Heart right ventricle (tissue), 16 donors: Measurements from ENCODE around the gene STARD10. TPM values are rescaled to one million over a fixed set of nuclear protein-coding genes. Genes with fewer than 3 reads are reported as not detected.

Experiments
- ATAC-seq, 8 donors: fragments of 200-7000 bp; cut with Tn5 transposase; one replicate each; pipeline ENCODE4 v1.9.1; 2020; ENCODE audit warnings: mild to moderate bottlenecking in 8 of 8, moderate library complexity in 8 of 8, moderate number of reproducible peaks in 1 of 8
- DNase-seq, 2 donors: peaks; one replicate each; pipeline ENCODE4 v3.0.0-alpha.2; 2020
- H3K27ac ChIP-seq, 10 donors: fragments of 200-600 bp; sonication (generic) in 2 of 10; one replicate each; pipeline versions ENCODE4 v1.5.0 to v1.8.0; 2020 to 2022; ENCODE audit warnings: mild to moderate bottlenecking in 3 of 10
- H3K27me3 ChIP-seq, 7 donors: fragments of 200-600 bp; one replicate each; pipeline ENCODE4 v1.8.0; 2021 to 2022; ENCODE audit warnings: mild to moderate bottlenecking in 2 of 7
- H3K36me3 ChIP-seq, 9 donors: fragments of 200-600 bp; sonication (generic) in 1 of 9; one replicate each; pipeline versions ENCODE4 v1.5.0 to v1.8.0; 2020 to 2022; ENCODE audit warnings: mild to moderate bottlenecking in 2 of 9
- H3K4me1 ChIP-seq, 9 donors: fragments of 200-600 bp; sonication (generic) in 1 of 9; one replicate each; pipeline versions ENCODE4 v1.5.0 to v1.8.0; 2020 to 2022; ENCODE audit warnings: mild to moderate bottlenecking in 4 of 9
- H3K4me3 ChIP-seq, 10 donors: fragments of 200-600 bp; sonication (generic) in 2 of 10; one replicate each; pipeline versions ENCODE4 v1.5.0 to v1.8.0; 2020 to 2022; ENCODE audit warnings: mild to moderate bottlenecking in 7 of 10, moderate library complexity in 2 of 10
- H3K9me3 ChIP-seq, 11 donors: fragments of 200-600 bp in 10 of 11; sonication (generic) in 2 of 11; one replicate each; pipeline versions ENCODE4 v1.5.0 to v1.8.0; 2013 to 2022; ENCODE audit warnings: mild to moderate bottlenecking in 2 of 11, control low read depth in 1 of 11, moderate library complexity in 1 of 11
- CTCF ChIP-seq, 9 donors: fragments of 200-600 bp; sonication (generic) in 2 of 9; IDR thresholded peaks; one replicate each; pipeline versions ENCODE4 v1.5.0 to v1.8.0; 2021 to 2022; ENCODE audit warnings: antibody characterized with exemption in 9 of 9, mild to moderate bottlenecking in 5 of 9, moderate library complexity in 1 of 9
- WGBS, 2 donors: extraction: QIAGEN DNeasy Blood & Tissue Kit; methylation state at CpG; one replicate each; pipeline ENCODE4 v1.1.7; 2013; ENCODE audit warnings: inconsistent platforms in 1 of 2; 5-methylcytosine and 5-hydroxymethylcytosine counted together
- intact Hi-C, 10 donors: fragments of 100-400 bp; cut with DNase I; formaldehyde crosslinking; loops; one replicate each; pipeline versions ENCODE4 v1.11.1 to v1.14.2; 2022
- long read RNA-seq, 3 donors: library from polyadenylated mRNA; unstranded; transcript quantifications; one replicate each; pipeline ENCODE4 v2.0.0, GENCODE V29; 2020 to 2021
- polyA plus RNA-seq, 2 donors: library from polyadenylated mRNA; stranded (reverse); fragments of 200-250 nt; gene quantifications; one replicate each; pipeline ENCODE4 v1.2.3, GENCODE V29; 2013
- total RNA-seq, 10 donors: library from RNA; stranded (reverse); fragmentation: NEBNext Ultra II Directional in 3 of 10; extraction: Animal tissue kit (Norgen Biotek cat#: 25700) in 3 of 10; gene quantifications; one replicate each; pipeline versions ENCODE4 v1.2.1 to v1.2.4, GENCODE V29; 2021 to 2023
- donor health status: Arrhythmogenic right ventricular cardiomyopathy.
- donor health status: ischemic (EF 13 %, LVEDD 7.1; RV severe dilation, severe dysfunction).
- donor health status: healthy with polysubstance abuse.
- donor health status: DM: no; HTN: yes; CAD: no.
- donor health status: DM: no; HTN: no; CAD: no.
- donor health status: ischemic (EF 25% LVEDD 6.9; RV normal size, moderate dysfunction).
- donor health status: ischemic (EF 25% LVEDD 5.7; RV mildly dilated, moderate dysfunction).
- donor health status: healthy.
- donor health status: DM: yes; HTN: yes; CAD: no.
- donor health status: Ischemic cardiomyopathy.
- donor health status: ischemic (EF 35%, LVEDD 5.7; RV mildly dilated, moderate dysfunction).
- donor health status: nonischemic (EF 11% LVEDD 7.7; RV severe dilation, severe dysfunction).
- donor health status: DM: yes; HTN: yes; CAD: no.
- donor health status: PGD.
- donor health status: ischemic (EF 29% LVEDD 5.4; RV normal size, mild dysfunction).
- donor health status: nonischemic (EF 23%, LVEDD 6.1; RV moderate dilation, normal function).

The STARD10 gene
- total RNA-seq (10 to 100 TPM; 36.1 to 97.9 (median 51.3) TPM), polyA plus RNA-seq (100 to 1,000 TPM in 1 of 2 donors, 10 to 100 TPM in 1; 40.8 to 291 TPM)
- long read RNA-seq, donor 1, transcript STARD10-210 (7 exons, 1,100 nt): major isoform, 70 of 129 reads
- long read RNA-seq, donor 1, transcript STARD10-217 (3 exons, 506 nt): minor isoform, 20 of 129 reads
- long read RNA-seq, donor 1, transcript STARD10-220 (7 exons, 1,085 nt): minor isoform, 13 of 129 reads
- long read RNA-seq, donor 1, partial matches to known transcripts: 7 of 129 reads
- long read RNA-seq, donor 1, other reads (novel, unspliced or antisense): 18 of 129 reads
- long read RNA-seq, donor 2, transcript STARD10-220 (7 exons, 1,085 nt): minor isoform, 9 of 172 reads
- long read RNA-seq, donor 2, transcript STARD10-201 (7 exons, 1,963 nt): minor isoform, 7 of 172 reads
- long read RNA-seq, donor 2, transcript STARD10-210 (7 exons, 1,100 nt): major isoform, 98 of 172 reads
- long read RNA-seq, donor 2, transcript STARD10-217 (3 exons, 506 nt): minor isoform, 31 of 172 reads
- long read RNA-seq, donor 2, partial matches to known transcripts: 8 of 172 reads
- long read RNA-seq, donor 2, other reads (novel, unspliced or antisense): 18 of 172 reads
- long read RNA-seq, donor 3, transcript STARD10-201 (7 exons, 1,963 nt): major isoform, 6 of 14 reads
- long read RNA-seq, donor 3, partial matches to known transcripts: 1 of 14 reads
- long read RNA-seq, donor 3, other reads (novel, unspliced or antisense): 2 of 14 reads

DNA sequence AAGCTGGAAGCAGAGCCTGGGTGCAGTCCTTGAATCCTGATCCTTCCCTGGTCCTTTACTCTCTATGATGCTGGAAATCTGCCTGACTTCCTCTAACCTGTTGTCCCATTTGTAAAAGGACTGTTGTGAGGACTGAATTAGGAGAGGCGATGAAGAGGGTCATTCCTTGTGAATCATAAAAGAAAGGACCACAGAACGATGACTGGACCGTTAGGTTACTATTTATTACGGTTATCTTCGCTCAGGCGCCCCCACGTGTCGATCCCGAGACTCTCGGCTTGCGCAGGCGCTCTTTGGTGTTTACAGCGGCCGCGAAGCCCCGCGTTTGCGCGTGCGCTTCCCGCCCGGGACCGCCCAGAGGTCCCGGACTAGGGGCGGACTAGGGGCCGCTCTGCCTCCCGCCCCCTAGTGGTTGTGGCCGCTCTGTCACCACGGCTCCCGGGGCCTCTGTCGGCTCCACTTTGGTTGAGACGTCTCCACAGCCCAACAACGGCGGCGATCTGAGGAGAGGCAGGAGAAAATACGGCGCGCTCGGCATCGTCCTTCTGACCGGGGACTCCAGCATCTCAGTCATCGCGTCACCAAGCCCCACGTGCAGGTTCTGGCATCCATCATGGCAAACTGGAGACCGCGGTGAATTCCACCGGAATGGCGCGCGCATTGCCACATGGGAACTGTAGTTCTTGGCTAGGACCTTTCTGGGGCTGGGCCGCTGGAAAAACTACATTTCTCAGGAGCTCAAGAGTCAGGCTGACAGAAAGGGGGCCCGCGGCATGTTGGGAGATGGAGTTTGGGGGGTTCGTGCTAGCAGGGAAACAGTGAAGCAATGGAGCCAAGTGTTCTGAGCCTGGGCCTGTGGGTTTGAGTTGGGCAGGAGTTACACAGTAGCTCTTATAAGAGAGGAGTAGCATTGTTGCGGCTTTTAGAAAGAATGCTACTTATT, at the start of gene STARD10:
STARD10 (minus strand) TSS at position 623 of the 943 bp plus-strand sequence. CDS start 12,866 bp downstream, outside the sequence.
- WGBS, 2 donors: 1% methylated on average over 55 of the region's 55 CpGs
- Histone ChIP-seq H3K27me3 (no peaks in the 10 kb centered on the region), H3K36me3 (no peaks in the 10 kb centered on the region), H3K27ac (peak within 1 kb of the TSS; percentile 83 to 96 (median 90)), H3K4me3 (peak within 1 kb of the TSS; percentile 51 to 78 (median 68)), H3K4me1 (peaks cover 7 to 37% (median 34%) of the 10 kb centered on the region in 9 donors), H3K9me3 (no peaks in the 10 kb centered on the region)
- peak; percentile 94 to 100 (median 98) for TF ChIP-seq CTCF (IDR thresholded peaks at IDR 0.05)
- DNase-seq (peak; percentile 96 to 97), ATAC-seq (peak; percentile 95 to 98 (median 97))
- intact Hi-C loops: loop anchor here in 9 of 10 donors (1.0 to 10.0 kb wide), 7 partner anchors 66 to 209 kb away; no protein-coding TSS in a partner anchor

GRCh38 chr11:72842653-72843330, 48.9 kb upstream of the STARD10 start:
- intact Hi-C loops: no loop called here
- H3K27ac ChIP-seq: peak overlapping the region; percentile 30 to 78 (median 67)

DNA sequence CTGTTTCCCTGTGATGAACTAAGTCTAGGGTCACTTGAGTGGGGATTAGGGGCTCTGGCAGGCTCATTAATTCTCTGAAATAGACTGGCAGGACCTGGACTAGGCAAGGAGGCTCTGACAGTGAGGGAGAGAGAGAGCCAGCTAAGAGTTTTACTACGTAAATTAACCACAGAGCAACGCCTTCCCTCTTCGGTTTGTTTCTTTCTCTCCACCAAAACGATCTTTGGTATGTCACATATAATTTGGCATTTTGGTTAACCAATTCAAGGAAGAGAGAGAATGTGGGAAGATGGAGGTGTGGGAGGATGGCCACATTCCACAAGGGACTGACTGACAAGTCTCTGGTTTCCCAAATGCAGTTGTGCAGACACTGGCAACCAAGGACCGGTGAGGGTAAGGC, 48.3 kb upstream of the STARD10 start:
- H3K27me3 ChIP-seq: no peaks in the 10 kb centered on the region
- peak overlapping the region; percentile 1 to 78 (median 67) for H3K27ac ChIP-seq
- ATAC-seq (no peak), DNase-seq (no peak)
- peaks cover 9 to 69% (median 44%) of the 10 kb centered on the region in 9 donors for H3K4me1 ChIP-seq
- 82 to 83% methylated on average over 5 of the region's 5 CpGs for WGBS, 2 donors
- intact Hi-C loops: no loop called here
- H3K4me3 ChIP-seq: no peak overlapping the region
- H3K9me3 ChIP-seq: no peaks in the 10 kb centered on the region
- no peak for TF ChIP-seq CTCF (IDR thresholded peaks at IDR 0.05)
- H3K36me3 ChIP-seq: peaks cover 0 to 90% (median 22%) of the 10 kb centered on the region in 9 donors

More at GRCh38 chr11:72842653-72843330, 48.9 kb upstream of the STARD10 start:
- ATAC-seq (peak in 6 of 8 donors; percentile 28 to 57 (median 31)), DNase-seq (no peak)
- no peaks in the 10 kb centered on the region for H3K9me3 ChIP-seq
- no peaks in the 10 kb centered on the region for H3K27me3 ChIP-seq
- H3K36me3 ChIP-seq: peaks cover 0 to 90% (median 19%) of the 10 kb centered on the region in 9 donors
- no peak overlapping the region for H3K4me3 ChIP-seq
- TF ChIP-seq CTCF (IDR thresholded peaks at IDR 0.05): no peak
- 59 to 64% methylated on average over 14 of the region's 14 CpGs for WGBS, 2 donors
- peaks cover 9 to 62% (median 44%) of the 10 kb centered on the region in 9 donors for H3K4me1 ChIP-seq
